Measurements from ENCODE around the gene UBE2O. TPM values are rescaled to one million over a fixed set of nuclear protein-coding genes. Genes with fewer than 3 reads are reported as not detected.

The UBE2O gene
- total and polyA plus RNA-seq, 9 donors = 8.3 to 37.2 (median 27.9) TPM

DNA sequence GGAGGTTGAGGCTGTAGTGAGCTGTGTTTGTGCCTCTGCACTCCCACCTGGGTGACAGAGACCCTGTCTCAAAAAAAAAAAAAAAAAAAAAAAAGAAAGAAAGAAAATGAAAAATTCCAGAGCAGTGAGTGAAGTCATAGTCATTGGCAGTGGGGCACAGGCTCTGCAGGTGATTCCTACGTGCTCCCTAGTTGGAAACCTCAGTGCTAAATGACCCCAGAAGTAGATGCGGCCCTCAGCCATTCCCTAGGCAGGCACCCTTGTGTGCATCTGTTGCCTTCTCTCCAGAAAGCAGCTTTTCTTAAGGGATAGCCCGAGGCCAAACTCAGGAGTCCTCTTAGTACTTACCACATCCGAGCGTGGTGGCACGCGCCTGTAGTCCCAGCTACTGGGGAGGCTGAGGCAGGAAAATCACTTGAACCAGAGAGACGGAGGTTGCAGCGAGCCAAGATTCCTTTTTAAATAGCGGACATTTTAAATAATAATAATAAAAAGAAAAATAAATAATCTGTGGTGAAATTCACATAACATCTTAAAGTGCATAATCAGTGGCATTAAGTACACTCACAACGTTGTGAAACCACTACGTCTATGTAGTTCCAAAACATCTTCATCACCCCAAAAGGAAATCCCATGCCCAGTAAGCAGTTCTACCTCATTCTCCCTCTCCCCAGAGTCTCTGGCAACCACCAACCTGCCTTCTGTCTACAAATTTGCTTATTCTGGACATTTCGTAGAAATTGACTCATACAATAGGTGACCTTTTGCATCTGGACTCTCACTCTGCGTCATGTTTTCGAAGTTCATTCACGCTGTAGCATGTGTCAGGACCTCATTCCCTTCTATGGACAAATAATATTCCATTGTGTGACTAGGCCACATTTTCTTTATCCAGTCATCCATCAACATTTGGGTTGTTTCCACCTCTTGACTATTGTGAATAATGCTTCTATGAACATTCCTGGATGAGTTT, 81.0 kb downstream of the UBE2O start:
- Histone ChIP-seq H3K4me3 (no peak overlapping the region), H3K9me3 (no peaks in the 10 kb centered on the region), H3K27me3 (no peaks in the 10 kb centered on the region), H3K4me1 (ENCODE audit: insufficient read depth) (peaks cover 10% of the 10 kb centered on the region), H3K36me3 (no peaks in the 10 kb centered on the region), H3K27ac (no peak overlapping the region)
- TF ChIP-seq POLR2A (IDR thresholded peaks at IDR 0.05) (no peak), EP300 (IDR thresholded peaks at IDR 0.05) (no peak)
- TF ChIP-seq, protein P1, sequence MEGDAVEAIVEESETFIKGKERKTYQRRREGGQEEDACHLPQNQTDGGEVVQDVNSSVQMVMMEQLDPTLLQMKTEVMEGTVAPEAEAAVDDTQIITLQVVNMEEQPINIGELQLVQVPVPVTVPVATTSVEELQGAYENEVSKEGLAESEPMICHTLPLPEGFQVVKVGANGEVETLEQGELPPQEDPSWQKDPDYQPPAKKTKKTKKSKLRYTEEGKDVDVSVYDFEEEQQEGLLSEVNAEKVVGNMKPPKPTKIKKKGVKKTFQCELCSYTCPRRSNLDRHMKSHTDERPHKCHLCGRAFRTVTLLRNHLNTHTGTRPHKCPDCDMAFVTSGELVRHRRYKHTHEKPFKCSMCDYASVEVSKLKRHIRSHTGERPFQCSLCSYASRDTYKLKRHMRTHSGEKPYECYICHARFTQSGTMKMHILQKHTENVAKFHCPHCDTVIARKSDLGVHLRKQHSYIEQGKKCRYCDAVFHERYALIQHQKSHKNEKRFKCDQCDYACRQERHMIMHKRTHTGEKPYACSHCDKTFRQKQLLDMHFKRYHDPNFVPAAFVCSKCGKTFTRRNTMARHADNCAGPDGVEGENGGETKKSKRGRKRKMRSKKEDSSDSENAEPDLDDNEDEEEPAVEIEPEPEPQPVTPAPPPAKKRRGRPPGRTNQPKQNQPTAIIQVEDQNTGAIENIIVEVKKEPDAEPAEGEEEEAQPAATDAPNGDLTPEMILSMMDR (IDR thresholded peaks at IDR 0.05) = no peak
- intact Hi-C loops (cut with DNase I) = no loop called here
- DNase-seq = no peak
- 88 to 90% (median 90%) methylated on average over 16 of the region's 16 CpGs for WGBS, 3 donors

- H3K4me1 ChIP-seq (ENCODE audit: insufficient read depth) = no peaks in the 10 kb centered on the region
- no peak overlapping the region for H3K4me3 ChIP-seq
- no peaks in the 10 kb centered on the region for H3K9me3 ChIP-seq
- no peaks in the 10 kb centered on the region for H3K36me3 ChIP-seq
- DNase-seq = peak in 4 of 5 donors; percentile 25 to 76 (median 60)
- no peak overlapping the region for H3K27ac ChIP-seq
- WGBS, 3 donors = 32 to 36% (median 34%) methylated on average over 11 of the region's 11 CpGs
- H3K27me3 ChIP-seq = no peaks in the 10 kb centered on the region
- TF ChIP-seq, protein P1 (IDR thresholded peaks at IDR 0.05) = peak in 2 of 3 donors; percentile 14 to 45
- TF ChIP-seq EP300 (IDR thresholded peaks at IDR 0.05) (no peak), POLR2A (IDR thresholded peaks at IDR 0.05) (no peak)
- intact Hi-C loops (cut with DNase I) = no loop called here
These were observed 82.5 kb downstream of the UBE2O start for GRCh38 chr17:76370261-76370993.

- Histone ChIP-seq H3K27ac (no peak overlapping the region), H3K36me3 (no peaks in the 10 kb centered on the region), H3K4me3 (no peak overlapping the region), H3K27me3 (no peaks in the 10 kb centered on the region), H3K9me3 (no peaks in the 10 kb centered on the region), H3K4me1 (ENCODE audit: insufficient read depth) (no peaks in the 10 kb centered on the region)
- no peak for TF ChIP-seq POLR2A (IDR thresholded peaks at IDR 0.05)
- TF ChIP-seq EP300 (IDR thresholded peaks at IDR 0.05) = no peak
- TF ChIP-seq, protein P1 (IDR thresholded peaks at IDR 0.05) = no peak
- DNase-seq = no peak
- WGBS, 3 donors = 46 to 62% (median 47%) methylated on average over 7 of the region's 7 CpGs
- intact Hi-C loops (cut with DNase I) = no loop called here
These were observed 83.1 kb downstream of the UBE2O start for GRCh38 chr17:76369804-76370203.

DNA sequence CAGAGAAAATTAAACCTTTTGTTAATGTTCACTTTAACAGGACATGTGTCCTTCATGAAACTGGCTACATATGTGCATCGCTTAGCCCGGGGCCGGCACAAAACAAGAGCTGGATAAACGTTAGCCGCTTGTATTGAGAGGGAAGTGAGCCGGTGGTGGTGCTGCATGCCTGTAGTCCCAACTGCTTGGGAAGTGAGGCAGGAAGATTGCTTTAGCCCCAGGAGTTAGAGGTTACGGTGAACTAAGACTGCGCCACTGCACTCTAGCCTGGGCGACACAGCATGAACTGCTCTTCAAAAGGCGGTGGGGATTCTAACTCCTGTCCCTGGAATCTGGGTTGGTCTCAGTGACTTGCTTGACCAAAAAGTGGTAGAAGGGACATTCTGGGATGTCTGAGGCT, 83.6 kb downstream of the UBE2O start:
- no peak overlapping the region for H3K27ac ChIP-seq
- no peaks in the 10 kb centered on the region for H3K36me3 ChIP-seq
- H3K9me3 ChIP-seq = no peaks in the 10 kb centered on the region
- no peak for DNase-seq
- no peak overlapping the region for H3K4me3 ChIP-seq
- no peaks in the 10 kb centered on the region for H3K4me1 ChIP-seq (ENCODE audit: insufficient read depth)
- TF ChIP-seq POLR2A (IDR thresholded peaks at IDR 0.05) (no peak), EP300 (IDR thresholded peaks at IDR 0.05) (no peak)
- TF ChIP-seq, protein P1 (IDR thresholded peaks at IDR 0.05) = no peak
- intact Hi-C loops (cut with DNase I) = no loop called here
- WGBS, 3 donors = 74 to 83% (median 79%) methylated on average over 10 of the region's 10 CpGs
- H3K27me3 ChIP-seq = no peaks in the 10 kb centered on the region

Data from ovary (tissue), 9 donors.